HEK293 (cell line): ENCODE results near the gene OIP5.

Experiments
- CTCF ChIP-seq: fragments of 450-650 bp; formaldehyde crosslinking; IDR thresholded peaks from 2 replicates; pipeline ENCODE4 v1.5.1; 2016; ENCODE audit warnings: missing biosample characterization, missing genetic modification characterization
- GLI4 ChIP-seq: fragments of 450-650 bp; formaldehyde crosslinking; IDR thresholded peaks from 2 replicates; pipeline ENCODE4 v1.5.1; 2016; ENCODE audit warnings: missing biosample characterization, missing genetic modification characterization
- HOXA7 ChIP-seq: sonication (generic); formaldehyde crosslinking; IDR thresholded peaks from 2 replicates; pipeline ENCODE4 v1.8.1; 2022; ENCODE audit warnings: missing genetic modification reagents, borderline replicate concordance
- KLF10 ChIP-seq: fragments of 450-650 bp; IDR thresholded peaks from 2 replicates; pipeline ENCODE4 v1.5.1; 2018; ENCODE audit warnings: missing biosample characterization, mild to moderate bottlenecking, missing genetic modification characterization
- PBX3 ChIP-seq: sonication (generic); formaldehyde crosslinking; IDR thresholded peaks from 2 replicates; pipeline ENCODE4 v1.8.1; 2022; ENCODE audit warnings: mild to moderate bottlenecking, moderate library complexity, missing genetic modification reagents
- TCF7L2 ChIP-seq: IDR thresholded peaks from 2 replicates; pipeline ENCODE4 v1.6.1; 2011; ENCODE audit warnings: low read depth, mild to moderate bottlenecking, inconsistent platforms, low read length, moderate library complexity, borderline replicate concordance
- ZBTB10 ChIP-seq: fragments of 450-650 bp; formaldehyde crosslinking; IDR thresholded peaks from 2 replicates; pipeline ENCODE4 v1.5.1; 2016; ENCODE audit warnings: missing biosample characterization, missing genetic modification characterization
- ZNF114 ChIP-seq: fragments of 450-650 bp; formaldehyde crosslinking; IDR thresholded peaks from 2 replicates; pipeline ENCODE4 v1.5.0; 2017; ENCODE audit warnings: missing biosample characterization, missing genetic modification characterization
- ZNF394 ChIP-seq: fragments of 450-650 bp; formaldehyde crosslinking; IDR thresholded peaks from 2 replicates; pipeline ENCODE4 v1.5.1; 2016; ENCODE audit warnings: missing biosample characterization, missing genetic modification characterization, mild to moderate bottlenecking, moderate library complexity, borderline replicate concordance
- ZNF423 ChIP-seq: fragments of 450-650 bp; formaldehyde crosslinking; IDR thresholded peaks from 2 replicates; pipeline ENCODE4 v1.5.1; 2016; ENCODE audit warnings: missing biosample characterization, missing genetic modification characterization
- ZNF488 ChIP-seq: fragments of 450-650 bp; formaldehyde crosslinking; IDR thresholded peaks from 2 replicates; pipeline ENCODE4 v1.5.1; 2016; ENCODE audit warnings: missing biosample characterization, missing genetic modification characterization
- ZNF513 ChIP-seq: fragments of 450-650 bp; IDR thresholded peaks from 2 replicates; pipeline ENCODE4 v1.5.1; 2018; ENCODE audit warnings: missing biosample characterization, missing genetic modification characterization
- ZNF660 ChIP-seq: fragments of 450-650 bp; IDR thresholded peaks from 2 replicates; pipeline ENCODE4 v1.5.1; 2018; ENCODE audit warnings: missing biosample characterization, mild to moderate bottlenecking, missing genetic modification characterization

GRCh38 chr15:41285285-41285684 lies 47.1 kb downstream of the OIP5 start:
- TF ChIP-seq TCF7L2: no peak
- TF ChIP-seq CTCF (tag by site-specific recombination): no peak
- no peak for TF ChIP-seq ZNF660
- TF ChIP-seq ZNF513: no peak
- TF ChIP-seq ZBTB10 (tag by site-specific recombination): no peak
- no peak for TF ChIP-seq ZNF114 (tag by site-specific recombination)
- no peak for TF ChIP-seq PBX3 (CRISPR knock-in tag)
- no peak for TF ChIP-seq HOXA7 (CRISPR knock-in tag)
- TF ChIP-seq GLI4: no peak
- no peak for TF ChIP-seq ZNF488 (tag by site-specific recombination)
- no peak for TF ChIP-seq KLF10 (tag by site-specific recombination)
- TF ChIP-seq ZNF423 (tag by site-specific recombination): no peak
- TF ChIP-seq ZNF394: no peak
